Transverse colon (tissue), 4 donors: Measurements from ENCODE around the gene ETNK2. TPM values are rescaled to one million over a fixed set of nuclear protein-coding genes. Genes with fewer than 3 reads are reported as not detected.

Experiments
- DNase-seq: peaks from one replicate; pipeline ENCODE4 v3.0.0-alpha.2; 2019
- H3K27ac ChIP-seq, 4 donors: fragments of 200-600 bp; sonication (generic); 2 replicates each; pipeline ENCODE4 v1.5.1; 2016 to 2018; ENCODE audit warnings: inconsistent platforms in 4 of 4
- H3K27me3 ChIP-seq: fragments of 200-600 bp; sonication (generic); 2 replicates; pipeline ENCODE4 v1.5.1; 2017; ENCODE audit warnings: inconsistent platforms
- H3K36me3 ChIP-seq, 4 donors: fragments of 200-600 bp; sonication (generic); 2 replicates each; pipeline ENCODE4 v1.5.1; 2017 to 2019; ENCODE audit warnings: inconsistent platforms in 4 of 4
- H3K4me1 ChIP-seq, 4 donors: fragments of 200-600 bp; sonication (generic); 2 replicates each; pipeline ENCODE4 v1.5.1; 2017 to 2020; ENCODE audit warnings: inconsistent platforms in 4 of 4
- H3K4me3 ChIP-seq, 4 donors: fragments of 200-600 bp; sonication (generic); 1 replicate in 1 of 4; 2 replicates in 3 of 4; pipeline versions ENCODE4 v1.5.1 to v1.6.1; 2017 to 2019; ENCODE audit warnings: inconsistent platforms in 4 of 4
- H3K9me3 ChIP-seq, 2 donors: fragments of 200-600 bp; sonication (generic); 2 replicates each; pipeline ENCODE4 v1.5.1; 2017 to 2019; ENCODE audit warnings: inconsistent platforms in 2 of 2
- CTCF ChIP-seq, 5 experiments: fragments of 200-600 bp in 3 of 5; fragments of 450-650 bp in 2 of 5; sonication (generic) in 3 of 5; IDR thresholded peaks; 1 replicate in 2 of 5; 2 replicates in 3 of 5; pipeline ENCODE4 v1.5.1; 2016 to 2017; ENCODE audit warnings: antibody characterized with exemption in 5 of 5, inconsistent platforms in 3 of 5, mild to moderate bottlenecking in 2 of 5, moderate library complexity in 1 of 5
- EP300 ChIP-seq: sonication (generic); formaldehyde crosslinking; IDR thresholded peaks from one replicate; pipeline ENCODE4 v1.6.1; 2017; ENCODE audit warnings: antibody characterized with exemption, low read depth
- POLR2A ChIP-seq: fragments of 450-650 bp; IDR thresholded peaks from one replicate; pipeline ENCODE4 v1.6.1; 2016; ENCODE audit warnings: antibody characterized with exemption, mild to moderate bottlenecking, moderate library complexity
- POLR2AphosphoS5 ChIP-seq, 3 donors: sonication (generic); formaldehyde crosslinking; IDR thresholded peaks; one replicate each; pipeline ENCODE4 v1.6.1; 2016; ENCODE audit warnings: antibody characterized with exemption in 3 of 3
- WGBS, 2 donors: methylation state at CpG; one replicate each; pipeline ENCODE4 v1.1.5; 2018; ENCODE audit warnings: low coverage in 1 of 2; 5-methylcytosine and 5-hydroxymethylcytosine counted together
- in situ Hi-C, 4 donors: fragments of 200-750 bp; cut with MboI; loops; one replicate each; pipeline versions ENCODE4 v1.15.0 to v1.15.1; 2017; ENCODE audit warnings: low sequenced_read_pairs in 3 of 4, low pct_ligation_motif_present in 1 of 4, low pct_unique_long_range_greater_than_20kb in 1 of 4
- intact Hi-C: fragments of 100-400 bp; cut with DNase I; formaldehyde crosslinking; loops from one replicate; pipeline ENCODE4 v1.15.1; 2023; ENCODE audit warnings: low total_unique reads
- total RNA-seq, 4 donors: library from RNA; depleted of rRNA; stranded (reverse); fragments of >200 nt; gene quantifications; one replicate each; pipeline ENCODE4 v1.1.0, GENCODE V29; 2016

The ETNK2 gene
- total RNA-seq, 4 donors from 2014 or later: 1.9 to 3.7 (median 3.3) TPM; not detected in 1

GRCh38 chr1:204153667-204154066 is 1.8 kb upstream of the ETNK2 start:
- in situ Hi-C loops (no loop called here), intact Hi-C loops (no loop called here)
- Histone ChIP-seq H3K9me3 (no peaks in the 10 kb centered on the region), H3K36me3 (no peaks in the 10 kb centered on the region), H3K4me1 (peaks cover 5 to 9% (median 6%) of the 10 kb centered on the region in 4 donors), H3K27ac (no peak overlapping the region), H3K27me3 (peaks cover 29% of the 10 kb centered on the region), H3K4me3 (no peak overlapping the region)
- 87% methylated on average over 5 of the region's 5 CpGs; no CpG with 5 or more reads in 1 of the 2 donors for WGBS, 2 donors
- no peak for TF ChIP-seq EP300
- TF ChIP-seq POLR2A: no peak
- no peak for TF ChIP-seq POLR2AphosphoS5 (IDR thresholded peaks at IDR 0.05)
- TF ChIP-seq CTCF (IDR thresholded peaks at IDR 0.05): no peak
- DNase-seq: no peak

GRCh38 chr1:204152310-204153044 is 633 bp upstream of the ETNK2 start:
- Histone ChIP-seq H3K27ac (peak overlapping the region in 3 of 4 donors; percentile 12 to 64 (median 47)), H3K27me3 (peaks cover 29% of the 10 kb centered on the region), H3K9me3 (no peaks in the 10 kb centered on the region), H3K4me3 (peak overlapping the region; percentile 42 to 68 (median 54)), H3K36me3 (no peaks in the 10 kb centered on the region), H3K4me1 (peaks cover 5 to 9% (median 6%) of the 10 kb centered on the region in 4 donors)
- DNase-seq: no peak
- TF ChIP-seq POLR2AphosphoS5 (IDR thresholded peaks at IDR 0.05): no peak
- TF ChIP-seq CTCF (IDR thresholded peaks at IDR 0.05): no peak
- TF ChIP-seq EP300: no peak
- TF ChIP-seq POLR2A: no peak
- in situ Hi-C loops (no loop called here), intact Hi-C loops (no loop called here)
- WGBS, 2 donors: 38% methylated on average over 23 of the region's 25 CpGs; no CpG with 5 or more reads in 1 of the 2 donors

DNA sequence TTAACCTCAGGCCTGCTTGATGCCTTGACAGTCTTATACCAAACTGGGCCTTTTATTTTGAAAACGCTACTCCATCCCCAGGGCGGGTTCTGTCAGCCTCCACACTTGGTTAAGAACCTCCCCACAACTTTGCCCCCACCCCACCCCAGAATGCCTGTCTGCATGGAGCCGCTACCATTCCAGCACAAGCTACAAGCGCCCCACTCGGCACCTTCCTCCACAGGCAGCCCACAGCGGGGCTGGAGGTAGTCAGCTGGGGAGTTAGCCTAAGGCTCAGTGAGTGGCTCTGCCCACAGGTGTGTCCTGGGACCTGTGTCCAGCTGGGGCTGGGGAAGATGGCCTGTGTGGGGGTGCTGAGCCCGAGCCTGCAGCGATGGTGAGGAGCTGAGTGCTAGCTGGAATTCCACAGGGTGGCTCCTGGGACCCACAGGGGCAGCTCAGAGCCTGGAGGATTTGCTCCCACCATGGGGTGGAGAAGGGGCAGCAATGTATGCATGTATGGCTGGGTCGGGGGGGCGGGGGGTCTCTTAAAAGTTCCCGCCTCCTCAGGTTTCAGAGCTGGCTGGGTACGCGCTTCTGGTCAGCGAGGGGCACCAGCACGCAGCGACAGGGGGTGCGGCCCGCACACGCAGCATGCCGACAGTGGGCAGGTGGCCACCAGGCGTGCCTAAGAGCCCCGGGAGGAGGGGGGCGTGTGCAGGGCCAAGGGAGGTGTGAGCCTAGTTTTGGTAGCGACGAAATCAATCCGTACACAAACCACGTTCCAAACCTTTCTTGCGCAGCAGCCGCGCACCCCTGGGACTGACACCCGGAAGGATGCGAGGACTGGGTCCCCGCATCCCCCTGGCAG is 917 bp downstream of the ETNK2 start:
- WGBS, 2 donors: 45% methylated on average over 32 of the region's 33 CpGs; no CpG with 5 or more reads in 1 of the 2 donors
- Histone ChIP-seq H3K36me3 (no peaks in the 10 kb centered on the region), H3K4me3 (peak overlapping the region; percentile 42 to 71 (median 66)), H3K27ac (peak overlapping the region; percentile 64 to 83 (median 68)), H3K9me3 (no peaks in the 10 kb centered on the region), H3K27me3 (peaks cover 29% of the 10 kb centered on the region), H3K4me1 (peaks cover 5 to 9% (median 6%) of the 10 kb centered on the region in 4 donors)
- intact Hi-C loops: no loop called here
- no peak for DNase-seq
- in situ Hi-C loops: no loop called here
- TF ChIP-seq POLR2A: no peak
- no peak for TF ChIP-seq EP300
- TF ChIP-seq POLR2AphosphoS5 (IDR thresholded peaks at IDR 0.05): no peak
- TF ChIP-seq CTCF (IDR thresholded peaks at IDR 0.05): no peak
